ENCODE measurements around the gene MSH5.
"Not testable (repeated sequence)": the region's sequence is repeated elsewhere in the genome, so short reads cannot be mapped to it uniquely, and the experiment has no call there.

MSH5 gene

DNA sequence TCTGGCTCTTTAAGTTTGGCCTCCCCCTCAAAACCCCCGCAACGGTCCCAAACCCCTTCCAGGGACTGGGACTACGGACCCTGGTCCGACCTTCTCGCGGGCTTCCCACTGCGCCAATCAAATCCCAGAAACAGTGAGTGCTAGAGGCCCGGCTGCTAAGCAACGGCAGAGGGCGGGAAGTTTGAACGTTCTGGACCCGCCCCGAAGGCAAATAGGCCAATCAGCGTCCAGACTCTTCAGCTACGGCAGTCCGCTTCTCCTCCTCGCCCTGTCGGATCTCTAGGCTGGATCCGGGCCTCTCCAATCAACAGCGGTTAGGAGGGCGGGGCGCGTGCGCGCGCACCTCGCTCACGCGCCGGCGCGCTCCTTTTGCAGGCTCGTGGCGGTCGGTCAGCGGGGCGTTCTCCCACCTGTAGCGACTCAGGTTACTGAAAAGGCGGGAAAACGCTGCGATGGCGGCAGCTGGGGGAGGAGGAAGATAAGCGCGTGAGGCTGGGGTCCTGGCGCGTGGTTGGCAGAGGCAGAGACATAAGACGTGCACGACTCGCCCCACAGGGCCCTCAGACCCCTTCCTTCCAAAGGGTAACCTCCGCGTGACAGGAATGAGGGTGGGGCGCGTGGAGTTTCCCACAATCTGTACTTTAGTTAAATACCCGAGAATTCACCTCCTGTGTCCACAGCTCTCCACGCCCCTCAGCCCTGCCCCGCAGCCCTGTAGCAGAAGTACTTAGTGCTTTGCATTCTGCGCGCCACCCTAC lies at the start of gene MSH5:
TSS of gene MSH5 (plus strand) at position 367 of the 758 bp plus-strand sequence. CDS start 462 bp downstream, outside the sequence.
- DNase-seq, result peak; percentile 94

DNA sequence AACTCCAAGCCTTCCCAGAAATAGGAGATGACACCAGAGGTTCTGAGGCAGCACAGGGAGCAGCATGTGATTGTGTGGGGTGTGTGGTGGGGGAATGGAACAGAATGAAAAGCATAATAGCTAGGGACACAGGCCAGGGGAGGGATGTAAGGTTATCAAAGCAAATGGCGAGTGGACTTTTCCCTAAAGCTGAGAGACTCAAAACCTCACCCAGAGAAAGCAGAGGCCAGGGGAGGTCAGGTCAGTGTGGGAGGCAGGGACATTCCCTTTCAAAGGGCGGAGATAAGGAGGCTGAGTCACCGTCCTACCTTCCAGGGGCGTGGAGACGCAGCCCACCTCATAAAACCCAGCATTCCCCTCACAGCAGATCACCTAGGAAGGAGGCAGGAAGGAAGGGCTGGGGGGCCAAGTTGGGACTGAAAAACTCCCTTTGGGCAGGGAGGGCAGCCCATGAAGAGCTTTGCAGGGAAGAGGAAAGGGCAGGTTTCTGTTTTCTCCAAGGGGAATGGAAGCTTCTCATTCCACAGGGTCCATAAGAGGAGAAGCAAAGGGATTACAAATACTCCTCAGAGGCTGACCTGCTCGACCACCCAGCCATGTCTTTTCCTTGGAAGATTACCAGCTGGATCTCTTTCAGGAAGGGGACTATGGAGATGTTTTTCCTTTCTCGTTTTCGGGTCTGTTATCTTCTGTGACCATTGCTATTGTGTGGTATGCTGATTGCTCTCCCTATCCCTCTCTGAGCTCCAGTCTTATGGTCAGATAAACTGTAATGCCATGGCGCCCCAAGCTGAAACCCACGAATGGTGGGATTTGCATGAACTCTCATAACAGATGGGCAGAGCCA lies 49.4 kb upstream of the MSH5 start:
- DNase-seq, result no peak

DNA sequence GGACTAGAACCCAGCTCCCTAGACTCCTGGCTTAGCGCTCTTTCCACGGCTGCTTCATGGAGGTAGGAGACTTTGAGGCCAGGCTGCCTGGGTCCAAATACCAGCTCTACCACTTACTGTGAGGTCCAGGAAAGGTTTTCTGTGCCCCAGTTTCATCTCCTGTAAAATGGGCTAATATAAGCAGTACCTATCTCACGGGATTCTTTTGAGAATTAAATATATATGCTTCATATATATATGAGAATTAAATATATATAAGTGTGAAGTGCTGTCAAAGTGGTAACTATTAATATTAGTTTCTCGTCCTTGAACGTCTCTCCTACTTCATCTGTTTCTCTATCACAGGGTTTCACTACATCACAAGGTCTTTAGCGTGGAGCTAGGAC lies 48.7 kb upstream of the MSH5 start:
- no peak for DNase-seq

DNA sequence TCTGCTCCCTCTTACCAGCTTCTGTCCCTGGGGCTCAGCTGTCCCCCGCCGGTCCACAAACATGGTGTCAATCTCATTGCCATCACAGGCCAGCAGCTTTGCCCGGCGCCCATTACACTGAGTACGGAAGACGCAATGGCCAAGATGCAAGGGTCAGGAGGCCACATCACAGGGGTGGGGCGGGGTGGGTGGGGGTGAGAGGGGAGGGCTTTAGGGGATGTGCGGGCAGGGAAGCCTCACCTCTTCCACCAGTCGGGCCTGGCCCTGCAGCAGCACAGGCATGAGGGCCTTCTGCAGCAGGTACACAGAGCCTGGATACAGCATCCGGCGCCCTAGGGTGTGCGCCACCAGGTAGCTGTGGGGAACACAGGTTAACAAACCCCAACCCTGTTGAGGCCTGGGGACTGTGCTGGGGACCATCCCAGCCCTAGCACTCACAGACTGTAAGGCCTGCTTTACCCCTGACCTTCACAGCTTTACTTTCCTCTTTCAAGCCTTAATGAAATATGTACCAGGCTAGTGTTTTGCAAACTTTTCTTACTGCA lies 48.2 kb upstream of the MSH5 start:
- no peak for DNase-seq

DNA sequence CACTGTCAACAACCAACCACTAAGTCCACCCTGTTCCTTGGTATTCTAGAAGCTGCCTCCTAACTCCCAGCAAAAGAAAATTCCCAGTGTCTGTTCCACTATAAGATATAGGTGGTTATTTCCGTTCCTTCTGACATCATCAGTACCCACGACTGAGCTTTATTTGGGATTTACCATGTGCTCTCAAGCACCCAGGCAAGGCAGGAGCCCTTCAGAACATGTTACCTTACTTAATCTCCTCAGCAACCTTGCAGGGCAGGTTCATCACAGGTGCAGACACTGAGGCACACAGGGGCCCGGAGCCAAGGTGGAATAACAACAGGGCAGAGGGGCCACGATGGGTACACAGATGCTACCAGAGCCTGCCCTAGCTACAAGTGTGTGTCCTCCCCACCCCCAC lies 47.5 kb upstream of the MSH5 start:
- no peak for DNase-seq

DNA sequence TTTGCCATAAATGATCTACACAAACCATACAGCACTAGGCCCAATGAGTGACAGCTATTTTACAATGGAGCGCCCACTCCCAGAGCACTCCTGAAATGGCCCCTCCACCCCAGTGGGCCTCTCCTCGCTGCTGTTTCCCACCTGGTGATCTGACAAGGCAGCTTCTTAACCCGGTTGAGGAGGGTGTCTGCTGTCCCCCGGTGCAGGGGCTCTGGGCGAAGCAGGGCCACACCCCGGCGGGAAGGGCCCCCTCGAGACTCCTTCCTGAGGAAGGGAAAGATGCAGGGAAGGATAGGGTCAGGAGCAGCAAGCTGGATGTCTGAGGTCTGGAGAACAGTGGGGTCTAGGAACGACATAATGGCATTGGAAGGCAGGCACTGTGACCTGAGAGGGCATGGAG lies 46.9 kb upstream of the MSH5 start:
- no peak for DNase-seq

DNA sequence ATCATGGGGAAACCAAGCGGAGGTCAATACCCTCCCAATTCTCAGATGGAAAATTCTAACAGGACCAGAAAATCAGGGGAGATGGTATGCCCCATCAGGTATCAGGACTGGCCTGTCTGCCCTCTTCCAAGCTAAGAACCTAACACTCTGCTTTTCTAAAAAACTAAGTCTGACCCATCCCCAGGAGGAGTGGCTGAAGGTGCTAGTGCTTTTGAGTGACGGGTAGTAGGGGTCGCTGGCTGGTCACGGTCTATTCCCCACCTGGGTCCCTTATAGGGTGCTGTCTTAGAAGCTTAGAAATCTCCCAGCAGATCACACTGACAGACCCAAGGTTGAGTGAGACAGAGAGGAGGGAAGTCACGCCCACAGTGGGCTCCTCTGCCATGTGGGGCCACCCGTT lies 46.3 kb upstream of the MSH5 start:
- no peak for DNase-seq

DNA sequence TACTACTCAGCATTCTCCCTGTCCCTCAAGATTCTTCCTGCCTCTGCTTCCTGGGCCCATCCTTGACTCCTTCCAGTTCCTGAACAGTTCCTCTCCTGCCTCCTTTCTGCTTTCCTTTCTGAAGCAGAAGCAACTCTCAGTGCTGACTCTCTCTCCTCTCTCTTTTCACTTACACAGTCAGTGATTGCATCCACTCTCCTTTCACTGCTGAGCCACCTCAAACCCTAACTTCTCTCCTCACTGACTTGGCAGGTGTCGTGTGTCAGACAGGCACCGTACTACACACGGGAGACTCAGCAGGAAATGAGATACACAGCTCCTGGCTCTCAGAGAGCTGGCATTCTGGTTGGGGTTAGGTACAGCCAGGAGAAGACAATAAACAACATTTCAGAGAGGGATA lies 42.2 kb upstream of the MSH5 start:
- no peak for DNase-seq

DNA sequence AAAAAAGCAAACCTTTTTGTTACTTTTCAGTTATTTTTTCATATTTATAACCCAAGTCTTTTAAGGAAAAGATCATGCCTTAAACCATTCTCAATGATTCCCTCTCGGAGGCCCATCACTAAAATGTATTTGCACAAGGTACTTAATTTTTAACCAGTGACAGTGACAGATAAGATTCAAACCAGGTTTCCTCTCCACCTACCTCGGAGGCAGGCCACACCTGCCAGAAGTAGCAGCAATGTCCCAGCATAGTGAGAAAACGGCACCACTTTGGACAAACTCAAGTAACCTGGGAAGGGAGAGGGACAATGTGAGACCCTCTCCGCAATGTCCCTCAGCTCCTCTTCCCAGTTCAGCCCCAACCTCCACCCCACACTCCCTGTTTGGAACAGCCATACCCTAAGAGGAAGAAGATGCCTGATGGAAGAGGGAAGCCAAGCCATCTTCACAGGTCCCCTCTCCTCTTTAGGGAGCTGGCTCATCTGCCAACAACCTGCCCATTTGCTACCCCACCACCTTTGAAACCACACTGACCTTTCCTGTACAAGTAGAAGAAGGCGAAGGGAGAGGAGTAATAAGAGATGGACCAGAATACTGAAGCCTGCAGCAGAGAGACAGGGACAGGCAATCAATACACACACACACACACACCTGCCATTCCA lies 38.9 kb upstream of the MSH5 start:
- DNase-seq, result no peak

DNA sequence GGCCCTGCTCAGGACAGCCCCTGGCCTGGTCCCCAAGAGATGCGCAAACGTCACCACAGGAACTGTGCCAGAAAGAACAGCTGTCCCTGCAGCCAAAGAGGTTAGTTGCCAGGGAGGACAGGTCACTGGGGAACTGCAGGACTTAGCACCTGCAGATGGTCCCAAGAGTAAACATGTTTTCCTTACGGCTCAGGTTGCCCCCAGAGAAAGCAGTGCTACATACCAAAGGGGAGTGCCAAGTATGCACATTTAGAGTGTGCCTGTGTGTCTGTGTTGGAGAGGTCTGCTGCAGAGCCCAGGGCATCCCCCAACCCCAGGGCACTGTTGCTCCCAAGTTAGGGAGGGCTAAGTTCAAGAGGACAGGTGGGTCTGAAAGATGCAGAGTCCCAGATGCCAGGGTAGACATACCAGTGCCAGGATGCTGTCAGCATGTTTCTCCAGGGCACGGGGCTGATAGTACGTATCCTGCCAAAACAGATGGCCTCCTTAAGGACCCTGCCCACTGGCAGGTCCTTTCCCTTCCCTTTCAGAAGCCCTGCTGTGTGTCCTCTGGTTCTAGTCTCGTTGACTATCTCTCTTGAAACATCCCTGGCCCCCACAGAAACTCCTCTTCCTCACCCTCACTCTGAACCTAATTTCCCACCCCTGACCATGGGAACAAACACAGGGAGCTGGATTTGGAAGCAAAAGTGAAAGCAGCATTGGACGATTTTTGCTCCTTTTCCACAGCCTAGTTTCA lies 38.0 kb upstream of the MSH5 start:
- DNase-seq, result no peak

DNA sequence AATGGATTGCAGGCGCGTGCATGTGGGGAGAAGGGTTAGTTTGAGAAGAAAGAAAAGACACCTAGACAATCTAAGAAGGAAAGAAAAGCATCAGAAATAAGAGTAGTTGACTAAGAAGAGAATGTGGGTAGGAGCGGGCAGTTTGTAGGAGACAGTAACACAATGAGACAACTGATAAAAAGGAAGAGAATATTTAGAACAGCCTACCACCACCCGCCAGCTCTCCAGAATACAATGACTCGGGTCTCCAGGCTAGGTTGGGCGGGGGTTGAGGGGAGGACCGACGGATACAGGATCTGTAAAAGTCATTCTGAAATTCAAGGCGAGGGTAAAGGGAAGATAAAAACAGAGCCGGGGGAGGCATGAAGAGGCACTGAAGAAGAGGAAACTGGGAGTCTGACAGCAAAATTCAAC lies 37.4 kb upstream of the MSH5 start:
- peak; percentile 18 for DNase-seq

DNA sequence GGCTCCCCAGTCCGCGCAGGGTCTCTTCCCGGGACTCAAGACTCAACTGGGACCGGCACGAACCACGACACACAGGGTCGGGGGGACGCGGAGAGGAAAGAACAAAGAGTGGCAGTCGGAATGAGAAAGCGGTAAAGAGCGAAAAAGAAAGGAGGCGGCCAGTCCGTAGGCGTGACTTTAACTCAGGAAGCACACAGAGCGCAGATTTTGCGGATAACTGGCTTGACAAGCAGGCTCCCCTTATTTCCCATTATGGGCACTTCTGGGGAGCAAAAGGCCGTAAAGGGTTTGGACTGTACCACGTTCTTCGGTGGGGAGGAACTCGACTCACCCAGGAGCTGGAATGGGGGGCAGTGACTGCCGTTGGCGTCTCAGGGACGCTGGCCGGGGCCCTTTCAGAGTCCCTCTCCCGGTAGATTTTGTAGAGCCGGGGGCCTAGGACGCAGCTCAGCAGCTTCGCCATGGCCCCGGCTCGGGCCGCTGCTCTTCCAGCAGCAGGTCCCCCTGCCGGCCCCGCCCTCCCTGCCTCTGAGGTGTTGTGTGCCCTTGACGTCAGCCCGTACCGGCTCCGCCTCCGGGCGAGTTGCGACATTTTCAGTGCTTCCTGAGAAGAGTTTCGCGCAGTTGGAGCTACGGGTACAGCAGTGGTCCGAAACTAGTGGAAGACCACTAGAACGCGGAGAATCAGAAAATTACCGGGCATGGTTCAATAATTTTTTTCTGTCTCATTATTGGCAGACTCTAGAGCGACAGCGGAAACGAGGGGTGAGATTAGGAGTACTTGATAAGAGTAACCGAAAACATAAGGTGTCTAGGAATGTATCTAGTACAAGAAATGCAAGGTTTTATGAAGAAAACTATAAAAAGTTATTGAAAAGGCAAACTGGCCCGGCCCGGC lies 36.7 kb upstream of the MSH5 start, which contains the start of gene ABHD16A:
TSS of gene ABHD16A (minus strand) at position 506 of the 898 bp plus-strand sequence. CDS start at position 463, 43 bp downstream.
- DNase-seq, result peak; percentile 95

DNA sequence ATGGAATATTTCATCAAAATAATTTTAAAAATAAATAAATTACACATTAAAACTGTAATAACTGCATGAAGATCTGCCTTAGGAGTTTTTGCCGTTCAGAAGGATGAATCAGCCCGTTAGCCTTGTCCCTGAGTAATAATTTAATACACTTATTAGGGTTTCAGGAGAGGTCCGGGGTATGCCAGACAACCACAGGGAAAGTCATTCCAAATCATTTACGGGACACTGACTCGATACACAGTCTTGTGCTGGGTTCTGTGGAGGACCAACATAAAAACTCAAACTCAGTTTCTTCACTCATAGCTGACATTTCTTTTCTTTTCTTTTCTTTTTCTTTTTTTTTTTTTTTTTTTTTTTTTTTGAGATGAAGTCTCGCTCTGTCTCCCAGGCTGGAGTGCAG lies 33.9 kb upstream of the MSH5 start:
- DNase-seq, result no peak

DNA sequence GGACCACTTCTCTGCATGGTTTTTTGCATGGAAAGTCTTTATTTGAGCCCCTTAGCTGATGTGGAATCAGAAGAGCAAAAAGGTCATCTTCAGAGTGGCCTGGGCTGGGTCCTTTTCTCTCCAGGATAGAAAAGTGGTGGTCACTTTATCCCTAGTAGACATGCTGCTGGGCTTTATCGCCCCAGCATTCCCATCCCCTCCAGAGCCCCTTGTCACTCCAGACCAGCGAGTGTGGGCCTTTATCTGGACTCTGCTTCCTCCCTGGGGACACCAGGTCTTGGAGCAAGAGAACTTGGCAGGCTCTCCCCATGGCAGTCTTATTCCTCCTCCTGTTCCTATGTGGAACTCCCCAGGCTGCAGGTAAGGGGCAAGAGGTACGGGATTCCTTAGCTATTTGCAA lies 33.2 kb upstream of the MSH5 start, which contains the start of gene LY6G6F:
TSS of gene LY6G6F (plus strand) at position 268 of the 400 bp plus-strand sequence. CDS start at position 309, 41 bp downstream.
- no peak for DNase-seq

DNA sequence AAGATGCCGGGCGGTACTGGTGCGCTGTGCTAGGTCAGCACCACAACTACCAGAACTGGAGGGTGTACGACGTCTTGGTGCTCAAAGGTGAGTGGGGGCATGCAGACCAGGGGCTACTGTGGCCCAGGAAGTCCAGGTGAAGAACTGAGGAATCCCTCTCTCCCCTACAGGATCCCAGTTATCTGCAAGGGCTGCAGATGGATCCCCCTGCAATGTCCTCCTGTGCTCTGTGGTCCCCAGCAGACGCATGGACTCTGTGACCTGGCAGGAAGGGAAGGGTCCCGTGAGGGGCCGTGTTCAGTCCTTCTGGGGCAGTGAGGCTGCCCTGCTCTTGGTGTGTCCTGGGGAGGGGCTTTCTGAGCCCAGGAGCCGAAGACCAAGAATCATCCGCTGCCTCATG lies 32.1 kb upstream of the MSH5 start:
- DNase-seq, result no peak

DNA sequence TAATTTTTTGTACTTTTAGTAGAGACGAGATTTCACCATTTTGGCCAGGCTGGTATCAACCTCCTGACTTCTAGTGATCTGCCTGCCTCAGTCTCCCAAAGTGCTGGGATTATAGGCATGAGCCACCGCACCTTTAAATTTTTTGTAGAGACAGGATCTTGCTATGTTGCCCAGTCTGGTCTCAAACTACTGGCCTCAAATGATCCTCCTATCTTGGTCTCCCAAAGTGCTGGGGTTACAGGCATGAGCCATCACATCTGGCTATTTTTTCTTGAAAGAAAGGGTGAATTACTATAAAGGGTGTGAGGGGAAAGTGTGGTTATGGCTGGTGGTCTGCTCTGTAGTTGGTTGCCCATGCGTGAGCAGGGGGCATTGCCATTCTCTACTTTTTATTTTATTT lies 31.6 kb upstream of the MSH5 start:
- DNase-seq, result no peak

DNA sequence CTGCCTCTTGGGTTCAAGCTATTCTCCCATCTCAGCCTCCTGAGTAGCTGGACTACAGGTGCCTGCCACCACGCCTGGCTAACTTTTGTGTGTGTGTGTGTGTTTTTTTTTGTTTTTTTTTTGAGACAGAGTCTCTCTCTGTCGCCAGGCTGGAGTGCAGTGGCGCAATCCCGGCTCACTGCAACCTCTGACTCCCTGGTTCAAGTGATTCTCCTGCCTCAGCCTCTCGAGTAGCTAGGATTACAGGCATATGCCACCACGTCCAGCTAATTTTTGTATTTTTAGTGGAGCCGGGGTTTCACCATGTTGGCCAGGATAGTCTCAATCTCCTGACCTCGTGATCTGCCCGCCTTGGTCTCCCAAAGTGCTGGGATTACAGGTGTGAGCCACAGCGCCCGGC lies 30.6 kb upstream of the MSH5 start:
- not testable (repeated sequence) for DNase-seq

DNA sequence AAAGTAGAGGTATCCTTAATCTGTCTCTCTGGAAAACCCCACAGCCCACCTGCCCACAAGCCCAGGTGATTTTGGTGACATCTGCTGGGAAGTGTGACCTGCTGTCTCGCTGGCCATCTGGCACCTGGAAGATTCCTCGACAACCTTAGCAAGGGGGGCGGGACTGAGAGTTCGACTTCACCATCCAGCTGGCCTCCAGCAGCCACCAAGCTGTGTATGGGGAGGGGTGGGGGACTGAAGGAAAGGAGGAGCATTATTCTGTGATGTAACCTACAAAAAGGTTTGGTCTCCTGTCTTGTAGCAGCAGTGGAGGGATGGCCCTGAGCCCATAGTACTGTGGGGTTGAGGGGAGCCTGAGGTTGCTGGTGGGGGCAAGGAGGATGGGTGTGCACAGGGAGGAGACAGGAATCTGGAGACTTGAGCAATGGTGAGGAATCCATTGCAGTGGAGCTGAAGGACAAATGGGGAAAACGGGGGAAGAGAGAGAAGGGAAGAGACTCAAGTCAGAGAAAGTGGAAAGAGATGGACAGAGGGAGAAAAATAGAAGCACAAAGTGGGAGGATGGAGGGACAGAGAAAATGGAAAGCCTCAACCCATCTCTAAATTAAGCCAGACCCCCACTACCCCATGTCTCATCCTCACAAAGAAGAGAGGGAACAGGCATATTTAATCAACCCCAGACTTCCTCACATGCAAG lies 29.1 kb upstream of the MSH5 start:
- DNase-seq, result no peak

DNA sequence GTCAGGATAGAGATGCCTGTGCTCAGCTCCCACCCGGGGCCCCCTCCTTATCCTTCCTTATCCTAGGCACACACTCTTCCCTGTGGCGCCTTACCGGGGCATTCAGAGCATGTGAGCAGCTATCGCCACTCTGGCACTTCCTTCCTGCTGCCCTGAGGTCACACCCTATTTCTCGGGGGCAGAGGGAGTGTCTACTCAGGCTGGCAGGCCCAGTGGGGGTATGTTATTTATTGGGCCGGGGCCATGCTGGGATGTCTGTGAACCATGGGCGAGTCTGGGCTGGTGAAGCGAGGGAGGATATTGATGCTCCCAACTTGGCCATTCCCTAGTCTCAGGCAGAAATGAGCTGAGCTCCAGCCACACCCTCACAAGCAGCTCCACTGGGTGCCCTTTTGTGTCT lies 28.6 kb upstream of the MSH5 start:
- DNase-seq, result no peak

DNA sequence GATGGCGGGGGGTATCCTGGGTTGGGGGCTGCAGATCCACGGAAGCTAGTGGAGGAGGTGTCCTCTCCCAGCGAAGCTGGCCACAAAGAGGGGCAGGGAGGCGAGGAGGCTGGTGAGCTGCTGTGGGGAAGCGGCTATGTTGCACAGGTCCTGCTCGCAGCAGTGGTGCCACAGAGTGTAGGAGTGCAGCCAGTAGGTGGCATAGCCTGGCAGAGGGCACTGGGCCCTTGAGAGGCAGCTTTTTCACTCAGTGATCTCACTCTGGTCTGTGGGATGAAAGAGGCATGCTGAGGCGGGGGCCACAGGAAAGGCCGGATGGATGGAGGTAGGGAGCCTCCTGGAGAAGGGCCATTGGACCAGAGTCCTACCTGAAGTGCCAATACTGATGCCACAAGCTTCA lies 27.5 kb upstream of the MSH5 start:
- DNase-seq, result no peak

DNA sequence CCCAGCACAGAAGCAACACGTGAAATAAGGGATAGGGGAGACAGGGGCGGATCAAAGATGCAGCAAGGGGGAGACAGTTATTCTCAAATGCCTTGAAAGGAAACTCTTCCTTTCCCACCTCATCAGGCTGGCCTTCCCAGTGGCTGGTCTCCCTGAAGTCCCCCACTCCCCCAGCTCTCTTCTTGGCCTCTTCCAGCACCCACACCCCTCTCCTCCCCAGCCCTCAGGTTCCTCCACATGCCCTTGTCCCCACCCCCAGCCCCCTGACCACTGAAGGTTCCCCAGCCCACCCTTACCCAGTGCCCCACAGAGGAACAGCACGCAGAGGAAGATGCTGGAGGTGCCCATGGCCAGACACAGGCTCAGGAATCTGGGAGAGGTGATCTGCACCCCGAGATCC lies 26.3 kb upstream of the MSH5 start:
- DNase-seq, result no peak

Measured in stimulated activated CD4-positive, alpha-beta T cell treated with anti-CD3 and anti-CD28 coated beads, Interleukin-12 subunit alpha, Interleukin-12 subunit beta, amount 100 ng/mL, for 4 hours (primary cell).